ENCODE data around the gene TMEM192. TPM values are rescaled to one million over a fixed set of nuclear protein-coding genes. Genes with fewer than 3 reads are reported as not detected.
"Not testable (repeated sequence)": the region's sequence is repeated elsewhere in the genome, so short reads cannot be mapped to it uniquely, and the experiment has no call there.

The TMEM192 gene
- total RNA-seq, 2 donors from 2014 or later, result 12.2 to 15.5 TPM

GRCh38 chr4:165124488-165124887 is 11.8 kb upstream of the TMEM192 start:
- Mint-ChIP-seq H3K27me3 (peaks cover 14 to 16% of the 10 kb centered on the region in 2 donors), H3K9me3 (no peaks in the 10 kb centered on the region), H3K36me3 (no peaks in the 10 kb centered on the region), H3K4me1 (ENCODE audit: low read depth in 2 of 2) (no peaks in the 10 kb centered on the region), H3K27ac (no peak overlapping the region), H3K4me3 (no peak overlapping the region)
- DNase-seq (ENCODE audit: low spot score) (no peak), ATAC-seq (no peak)

- no peak for DNase-seq (ENCODE audit: low spot score)
- Mint-ChIP-seq H3K36me3 (no peaks in the 10 kb centered on the region), H3K9me3 (no peaks in the 10 kb centered on the region), H3K27ac (no peak overlapping the region), H3K27me3 (peaks cover 13 to 14% of the 10 kb centered on the region in 2 donors), H3K4me1 (ENCODE audit: low read depth in 2 of 2) (peaks cover under 1 to 3% of the 10 kb centered on the region in 2 donors), H3K4me3 (no peak overlapping the region)
- no peak for ATAC-seq
These were observed 5.7 kb upstream of the TMEM192 start for GRCh38 chr4:165118256-165118909.

- Mint-ChIP-seq H3K4me1 (ENCODE audit: low read depth in 2 of 2) (peaks cover 13 to 15% of the 10 kb centered on the region in 2 donors), H3K27ac (no peak overlapping the region), H3K9me3 (no peaks in the 10 kb centered on the region), H3K27me3 (peaks cover 8 to 9% of the 10 kb centered on the region in 2 donors), H3K36me3 (no peaks in the 10 kb centered on the region), H3K4me3 (no peak overlapping the region)
- no peak for DNase-seq (ENCODE audit: low spot score)
- ATAC-seq, result no peak
These were observed 2.6 kb upstream of the TMEM192 start for GRCh38 chr4:165115301-165115700.

- peak overlapping the region; percentile 98 for H3K4me3 Mint-ChIP-seq
- H3K27me3 Mint-ChIP-seq, result peaks cover 6 to 9% of the 10 kb centered on the region in 2 donors
- H3K27ac Mint-ChIP-seq, result peak overlapping the region; percentile 70 to 90
- peaks cover 19 to 21% of the 10 kb centered on the region in 2 donors for H3K4me1 Mint-ChIP-seq (ENCODE audit: low read depth in 2 of 2)
- DNase-seq (ENCODE audit: low spot score) (no peak), ATAC-seq (no peak)
- no peaks in the 10 kb centered on the region for H3K9me3 Mint-ChIP-seq
- no peaks in the 10 kb centered on the region for H3K36me3 Mint-ChIP-seq
These were observed 723 bp downstream of the TMEM192 start for GRCh38 chr4:165111906-165112367.

- no peak for DNase-seq (ENCODE audit: low spot score)
- Mint-ChIP-seq H3K4me3 (no peak overlapping the region), H3K4me1 (ENCODE audit: low read depth in 2 of 2) (peaks cover 6 to 15% of the 10 kb centered on the region in 2 donors), H3K36me3 (no peaks in the 10 kb centered on the region), H3K9me3 (no peaks in the 10 kb centered on the region), H3K27ac (no peak overlapping the region), H3K27me3 (no peaks in the 10 kb centered on the region)
- no peak for ATAC-seq
These were observed 6.1 kb downstream of the TMEM192 start for GRCh38 chr4:165106518-165106917.

GRCh38 chr4:165101641-165102040 is 11.0 kb downstream of the TMEM192 start:
- no peak overlapping the region for H3K4me3 Mint-ChIP-seq
- H3K27ac Mint-ChIP-seq, result no peak overlapping the region
- no peaks in the 10 kb centered on the region for H3K36me3 Mint-ChIP-seq
- ATAC-seq (no peak), DNase-seq (ENCODE audit: low spot score) (no peak)
- no peaks in the 10 kb centered on the region for H3K9me3 Mint-ChIP-seq
- H3K4me1 Mint-ChIP-seq (ENCODE audit: low read depth in 2 of 2), result peaks cover 0 to 7% of the 10 kb centered on the region in 2 donors
- no peaks in the 10 kb centered on the region for H3K27me3 Mint-ChIP-seq

GRCh38 chr4:165096776-165097175 is 15.9 kb downstream of the TMEM192 start:
- DNase-seq (ENCODE audit: low spot score), result no peak
- no peak overlapping the region for H3K27ac Mint-ChIP-seq
- H3K9me3 Mint-ChIP-seq, result no peaks in the 10 kb centered on the region
- H3K36me3 Mint-ChIP-seq, result no peaks in the 10 kb centered on the region
- no peak overlapping the region for H3K4me3 Mint-ChIP-seq
- no peak for ATAC-seq
- H3K4me1 Mint-ChIP-seq (ENCODE audit: low read depth in 2 of 2), result no peaks in the 10 kb centered on the region
- no peaks in the 10 kb centered on the region for H3K27me3 Mint-ChIP-seq

- no peaks in the 10 kb centered on the region for H3K27me3 Mint-ChIP-seq
- no peak for ATAC-seq
- no peaks in the 10 kb centered on the region for H3K9me3 Mint-ChIP-seq
- H3K4me1 Mint-ChIP-seq (ENCODE audit: low read depth in 2 of 2), result no peaks in the 10 kb centered on the region
- no peaks in the 10 kb centered on the region for H3K36me3 Mint-ChIP-seq
- DNase-seq (ENCODE audit: low spot score), result no peak
- H3K4me3 Mint-ChIP-seq, result no peak overlapping the region
- H3K27ac Mint-ChIP-seq, result no peak overlapping the region
These were observed 17.4 kb downstream of the TMEM192 start for GRCh38 chr4:165095291-165095690.

GRCh38 chr4:165094873-165095272 is 17.8 kb downstream of the TMEM192 start:
- no peaks in the 10 kb centered on the region for H3K27me3 Mint-ChIP-seq
- no peak overlapping the region for H3K4me3 Mint-ChIP-seq
- DNase-seq (ENCODE audit: low spot score), result no peak
- H3K4me1 Mint-ChIP-seq (ENCODE audit: low read depth in 2 of 2), result no peaks in the 10 kb centered on the region
- ATAC-seq, result no peak
- no peak overlapping the region for H3K27ac Mint-ChIP-seq
- H3K36me3 Mint-ChIP-seq, result no peaks in the 10 kb centered on the region
- H3K9me3 Mint-ChIP-seq, result no peaks in the 10 kb centered on the region

- not testable (repeated sequence) for DNase-seq (ENCODE audit: low spot score); H3K27ac Mint-ChIP-seq; H3K4me3 Mint-ChIP-seq; H3K36me3 Mint-ChIP-seq; ATAC-seq; H3K9me3 Mint-ChIP-seq; H3K4me1 Mint-ChIP-seq (ENCODE audit: low read depth in 2 of 2); H3K27me3 Mint-ChIP-seq
These were observed 20.5 kb downstream of the TMEM192 start for GRCh38 chr4:165092187-165092586.

GRCh38 chr4:165088366-165088765 is 24.3 kb downstream of the TMEM192 start:
- Mint-ChIP-seq H3K4me1 (ENCODE audit: low read depth in 2 of 2) (peaks cover 0 to 3% of the 10 kb centered on the region in 2 donors), H3K27me3 (no peaks in the 10 kb centered on the region), H3K36me3 (peaks cover 12% of the 10 kb centered on the region), H3K27ac (no peak overlapping the region), H3K9me3 (no peaks in the 10 kb centered on the region), H3K4me3 (no peak overlapping the region)
- no peak for DNase-seq (ENCODE audit: low spot score)
- no peak for ATAC-seq

- no peaks in the 10 kb centered on the region for H3K27me3 Mint-ChIP-seq
- H3K9me3 Mint-ChIP-seq, result no peaks in the 10 kb centered on the region
- peaks cover 0 to 3% of the 10 kb centered on the region in 2 donors for H3K4me1 Mint-ChIP-seq (ENCODE audit: low read depth in 2 of 2)
- no peak for DNase-seq (ENCODE audit: low spot score)
- H3K36me3 Mint-ChIP-seq, result peaks cover 12% of the 10 kb centered on the region
- no peak overlapping the region for H3K4me3 Mint-ChIP-seq
- no peak for ATAC-seq
- no peak overlapping the region for H3K27ac Mint-ChIP-seq
These were observed 26.7 kb downstream of the TMEM192 start for GRCh38 chr4:165085946-165086345.

- not testable (repeated sequence) for H3K4me3 Mint-ChIP-seq, H3K27ac Mint-ChIP-seq, ATAC-seq
These were observed 27.9 kb downstream of the TMEM192 start for GRCh38 chr4:165084787-165085186.

GRCh38 chr4:165079476-165079875 is 33.2 kb downstream of the TMEM192 start:
- Mint-ChIP-seq H3K4me1 (ENCODE audit: low read depth in 2 of 2) (no peaks in the 10 kb centered on the region), H3K36me3 (no peaks in the 10 kb centered on the region), H3K27me3 (no peaks in the 10 kb centered on the region), H3K27ac (no peak overlapping the region), H3K4me3 (no peak overlapping the region), H3K9me3 (no peaks in the 10 kb centered on the region)
- no peak for DNase-seq (ENCODE audit: low spot score)
- no peak for ATAC-seq

More at GRCh38 chr4:165084787-165085186, 27.9 kb downstream of the TMEM192 start:
- not testable (repeated sequence) for DNase-seq (ENCODE audit: low spot score); H3K9me3 Mint-ChIP-seq; H3K4me1 Mint-ChIP-seq (ENCODE audit: low read depth in 2 of 2); H3K27me3 Mint-ChIP-seq
- peaks cover 12% of the 10 kb centered on the region for H3K36me3 Mint-ChIP-seq

Measured in natural killer cell treated with Interleukin-12 subunit alpha and Interleukin-12 subunit beta and Interleukin-15 and Interleukin-18, amount 100 ng/mL, for 72 hours (primary cell).